HG02678 (cell line): ENCODE results near the gene CFAP61.
A peak's percentile ranks its signal among the peaks of the same experiment; 100 is the strongest.
"Not testable (repeated sequence)": the region's sequence is repeated elsewhere in the genome, so short reads cannot be mapped to it uniquely, and the experiment has no call there.

Experiments used
- ATAC-seq: cut with Tn5 transposase; IDR thresholded peaks from one replicate; pipeline ENCODE4 v1.9.1; 2021; ENCODE audit warnings: mild to moderate bottlenecking, moderate library complexity; ENCODE audit not compliant: unreplicated experiment

CFAP61 gene

GRCh38 chr20:20052074-20052970, at the start of gene CFAP61, which contains the start of gene CRNKL1:
TSS of gene CFAP61 (plus strand) at chr20:20052532. CDS start at chr20:20056654, 4,122 bp downstream.
TSS of gene CRNKL1 (minus strand) at chr20:20052466. CDS start at chr20:20052342, 124 bp downstream.
- ATAC-seq = peak; percentile 93

- peak; percentile 56 for ATAC-seq
Measured at GRCh38 chr20:20003031-20003954, 49.0 kb upstream of the CFAP61 start.

- ATAC-seq = not testable (repeated sequence)
Measured at GRCh38 chr20:20003955-20004322, 48.4 kb upstream of the CFAP61 start.

GRCh38 chr20:20005342-20005741, 47.0 kb upstream of the CFAP61 start:
- ATAC-seq = no peak

GRCh38 chr20:20009784-20010253, 42.5 kb upstream of the CFAP61 start:
- ATAC-seq = no peak

GRCh38 chr20:20010639-20011500, 41.5 kb upstream of the CFAP61 start:
- ATAC-seq = no peak

GRCh38 chr20:20012541-20012940, 39.8 kb upstream of the CFAP61 start:
- ATAC-seq = no peak

GRCh38 chr20:20014659-20015058, 37.7 kb upstream of the CFAP61 start:
- no peak for ATAC-seq

GRCh38 chr20:20017001-20017843, 35.1 kb upstream of the CFAP61 start, which contains the start of gene NAA20:
TSS of gene NAA20 (plus strand) at chr20:20017362. CDS start at chr20:20017397, 35 bp downstream.
- peak; percentile 100 for ATAC-seq

GRCh38 chr20:20017844-20018185, 34.5 kb upstream of the CFAP61 start:
- no peak for ATAC-seq

- no peak for ATAC-seq
Measured at GRCh38 chr20:20018366-20018765, 34.0 kb upstream of the CFAP61 start.

GRCh38 chr20:20019123-20019522, 33.2 kb upstream of the CFAP61 start:
- ATAC-seq = no peak

- ATAC-seq = no peak
Measured at GRCh38 chr20:20020908-20021307, 31.4 kb upstream of the CFAP61 start.

- no peak for ATAC-seq
Measured at GRCh38 chr20:20021835-20022234, 30.5 kb upstream of the CFAP61 start.

GRCh38 chr20:20022498-20022897, 29.8 kb upstream of the CFAP61 start:
- ATAC-seq = peak; percentile 70

- no peak for ATAC-seq
Measured at GRCh38 chr20:20023395-20023794, 28.9 kb upstream of the CFAP61 start.

GRCh38 chr20:20024942-20025341, 27.4 kb upstream of the CFAP61 start:
- no peak for ATAC-seq

- no peak for ATAC-seq
Measured at GRCh38 chr20:20027284-20027683, 25.0 kb upstream of the CFAP61 start.

GRCh38 chr20:20031790-20032189, 20.5 kb upstream of the CFAP61 start:
- ATAC-seq = no peak
